CD8-positive, alpha-beta memory T cell (primary cell): ENCODE results near the gene GNAQ. TPM values are rescaled to one million over a fixed set of nuclear protein-coding genes. Genes with fewer than 3 reads are reported as not detected.

Source experiments
- CTCF ChIA-PET: fragments of 350-600 bp; sonication (Branson Sonifier 250); formaldehyde crosslinking; loops from one replicate; lab custom pipeline; 2021; ENCODE audit warnings: antibody characterized with exemption; lab: Charles Lee
- POLR2A ChIA-PET: fragments of 350-600 bp; sonication (Branson Sonifier 250); formaldehyde crosslinking; loops from one replicate; lab custom pipeline; 2021; ENCODE audit warnings: antibody characterized with exemption; lab: Charles Lee
- DNase-seq, 5 donors: peaks; one replicate each; pipeline versions ENCODE4 v3.0.0 to v3.0.0-alpha.2; 2020 to 2022; ENCODE audit warnings: mixed read lengths in 1 of 5
- H3K27ac ChIP-seq: one replicate; pipeline ENCODE4 v1.7.0; 2013; ENCODE audit warnings: low read depth, mild to moderate bottlenecking, low read length, moderate library complexity
- H3K27me3 ChIP-seq: 2 replicates; pipeline ENCODE4 v1.7.0; 2013; ENCODE audit warnings: low read length, mild to moderate bottlenecking; ENCODE audit not compliant: insufficient read depth, poor library complexity, severe bottlenecking
- H3K36me3 ChIP-seq: 2 replicates; pipeline ENCODE4 v1.7.0; 2013; ENCODE audit warnings: mild to moderate bottlenecking, low read length, moderate library complexity; ENCODE audit not compliant: insufficient read depth
- H3K4me1 ChIP-seq: 2 replicates; pipeline ENCODE4 v1.7.0; 2013; ENCODE audit warnings: mild to moderate bottlenecking, low read length, moderate library complexity; ENCODE audit not compliant: insufficient read depth
- H3K4me3 ChIP-seq: 2 replicates; pipeline ENCODE4 v1.7.0; 2013; ENCODE audit warnings: mild to moderate bottlenecking, low read length
- H3K9me3 ChIP-seq: 2 replicates; pipeline ENCODE4 v1.7.0; 2013; ENCODE audit warnings: mild to moderate bottlenecking, low read length
- H3K27ac Mint-ChIP-seq, 8 donors: one replicate each; pipeline ENCODE4 v1.8.0; 2020 to 2021; ENCODE audit warnings: mixed read lengths in 8 of 8, mild to moderate bottlenecking in 6 of 8, inconsistent platforms in 3 of 8, moderate library complexity in 3 of 8
- H3K27me3 Mint-ChIP-seq, 2 donors: one replicate each; pipeline ENCODE4 v1.8.0; 2020 to 2021; ENCODE audit warnings: mixed read lengths in 2 of 2, mild to moderate bottlenecking in 1 of 2, moderate library complexity in 1 of 2
- H3K36me3 Mint-ChIP-seq, 3 donors: one replicate each; pipeline ENCODE4 v1.8.0; 2020 to 2021; ENCODE audit warnings: mixed read lengths in 3 of 3, inconsistent platforms in 1 of 3, mild to moderate bottlenecking in 1 of 3
- H3K4me1 Mint-ChIP-seq, 3 donors: one replicate each; pipeline ENCODE4 v1.8.0; 2020 to 2021; ENCODE audit warnings: mixed read lengths in 3 of 3, inconsistent platforms in 1 of 3, mild to moderate bottlenecking in 1 of 3
- H3K4me3 Mint-ChIP-seq, 7 donors: one replicate each; pipeline ENCODE4 v1.8.0; 2020 to 2021; ENCODE audit warnings: mixed read lengths in 7 of 7, mild to moderate bottlenecking in 6 of 7, moderate library complexity in 4 of 7, inconsistent platforms in 2 of 7
- H3K9me3 Mint-ChIP-seq, 5 donors: one replicate each; pipeline ENCODE4 v1.8.0; 2020 to 2022; ENCODE audit warnings: mixed read lengths in 5 of 5, mild to moderate bottlenecking in 3 of 5, moderate library complexity in 2 of 5, inconsistent platforms in 1 of 5
- polyA plus RNA-seq: library from polyadenylated mRNA; unstranded; fragments of 300-500 nt; fragmentation: Illumina TruSeq; gene quantifications from one replicate; pipeline ENCODE4 v1.2.3, GENCODE V29; 2021
- total RNA-seq, 2 experiments: library from RNA; stranded (reverse); gene quantifications; one replicate each; pipeline ENCODE4 v1.2.3, GENCODE V29; 2021

Gene GNAQ
- total and polyA plus RNA-seq, 3 experiments from 2014 or later: 7.5 to 19.8 (median 17.1) TPM

GRCh38 chr9:77773381-77773780, 258.2 kb downstream of the GNAQ start:
- POLR2A ChIA-PET: no interaction called here
- Mint-ChIP-seq H3K27ac (no peak overlapping the region), H3K4me3 (no peak overlapping the region), H3K36me3 (peaks cover 5 to 15% (median 12%) of the 10 kb centered on the region in 3 donors), H3K27me3 (no peaks in the 10 kb centered on the region), H3K4me1 (peaks cover 3 to 13% (median 6%) of the 10 kb centered on the region in 3 donors), H3K9me3 (peaks cover 0 to 5% (median 2%) of the 10 kb centered on the region in 5 donors)
- H3K36me3 ChIP-seq: no peaks in the 10 kb centered on the region
- no peaks in the 10 kb centered on the region for H3K27me3 ChIP-seq
- H3K4me3 ChIP-seq: no peak overlapping the region
- H3K27ac ChIP-seq: no peak overlapping the region
- DNase-seq: no peak
- CTCF ChIA-PET: no interaction called here
- no peaks in the 10 kb centered on the region for H3K9me3 ChIP-seq
- no peaks in the 10 kb centered on the region for H3K4me1 ChIP-seq

- CTCF ChIA-PET: no interaction called here
- H3K27ac ChIP-seq: no peak overlapping the region
- H3K4me1 ChIP-seq: no peaks in the 10 kb centered on the region
- POLR2A ChIA-PET: no interaction called here
- H3K4me3 Mint-ChIP-seq: no peak overlapping the region
- H3K27ac Mint-ChIP-seq: peak overlapping the region in 1 of 8 donors; percentile 5
- no peak for DNase-seq
- H3K36me3 ChIP-seq: no peaks in the 10 kb centered on the region
- H3K4me3 ChIP-seq: no peak overlapping the region
- H3K9me3 ChIP-seq: no peaks in the 10 kb centered on the region
- H3K4me1 Mint-ChIP-seq: peaks cover 0 to 9% (median 3%) of the 10 kb centered on the region in 3 donors
- H3K27me3 ChIP-seq: no peaks in the 10 kb centered on the region
- H3K27me3 Mint-ChIP-seq: no peaks in the 10 kb centered on the region
- H3K36me3 Mint-ChIP-seq: peaks cover 5 to 12% (median 12%) of the 10 kb centered on the region in 3 donors
- H3K9me3 Mint-ChIP-seq: peaks cover 0 to 2% (median 0%) of the 10 kb centered on the region in 5 donors
Observed at GRCh38 chr9:77772646-77773045, 259.0 kb downstream of the GNAQ start.

- no peaks in the 10 kb centered on the region for H3K9me3 ChIP-seq
- H3K4me3 ChIP-seq: no peak overlapping the region
- no peak for DNase-seq
- Mint-ChIP-seq H3K4me3 (no peak overlapping the region), H3K36me3 (peaks cover 2 to 11% (median 2%) of the 10 kb centered on the region in 3 donors), H3K27me3 (no peaks in the 10 kb centered on the region), H3K4me1 (peaks cover 0 to 7% (median 3%) of the 10 kb centered on the region in 3 donors), H3K9me3 (no peaks in the 10 kb centered on the region), H3K27ac (peak overlapping the region in 1 of 8 donors; percentile 12)
- POLR2A ChIA-PET: no interaction called here
- no peaks in the 10 kb centered on the region for H3K27me3 ChIP-seq
- H3K27ac ChIP-seq: no peak overlapping the region
- H3K36me3 ChIP-seq: no peaks in the 10 kb centered on the region
- no peaks in the 10 kb centered on the region for H3K4me1 ChIP-seq
- CTCF ChIA-PET: no interaction called here
Observed at GRCh38 chr9:77771171-77771570, 260.4 kb downstream of the GNAQ start.

GRCh38 chr9:77770340-77770739, 261.3 kb downstream of the GNAQ start:
- H3K27me3 ChIP-seq: no peaks in the 10 kb centered on the region
- no peaks in the 10 kb centered on the region for H3K36me3 ChIP-seq
- Mint-ChIP-seq H3K36me3 (peaks cover 0 to 11% (median 2%) of the 10 kb centered on the region in 3 donors), H3K27me3 (no peaks in the 10 kb centered on the region), H3K4me1 (peaks cover 4 to 6% (median 4%) of the 10 kb centered on the region in 3 donors), H3K9me3 (peaks cover 0 to 5% (median 0%) of the 10 kb centered on the region in 5 donors), H3K27ac (peak overlapping the region in 1 of 8 donors; percentile 29), H3K4me3 (no peak overlapping the region)
- no peak overlapping the region for H3K27ac ChIP-seq
- ChIA-PET POLR2A (no interaction called here), CTCF (no interaction called here)
- no peaks in the 10 kb centered on the region for H3K9me3 ChIP-seq
- H3K4me1 ChIP-seq: no peaks in the 10 kb centered on the region
- no peak for DNase-seq
- no peak overlapping the region for H3K4me3 ChIP-seq

- no peak for DNase-seq
- Histone ChIP-seq H3K4me1 (no peaks in the 10 kb centered on the region), H3K4me3 (no peak overlapping the region), H3K9me3 (no peaks in the 10 kb centered on the region), H3K36me3 (no peaks in the 10 kb centered on the region), H3K27me3 (no peaks in the 10 kb centered on the region), H3K27ac (no peak overlapping the region)
- no peak overlapping the region for H3K27ac Mint-ChIP-seq
- no peaks in the 10 kb centered on the region for H3K27me3 Mint-ChIP-seq
- no peak overlapping the region for H3K4me3 Mint-ChIP-seq
- peaks cover 0 to 12% (median 2%) of the 10 kb centered on the region in 3 donors for H3K36me3 Mint-ChIP-seq
- ChIA-PET POLR2A (no interaction called here), CTCF (no interaction called here)
- H3K4me1 Mint-ChIP-seq: peaks cover 4 to 7% (median 4%) of the 10 kb centered on the region in 3 donors
- H3K9me3 Mint-ChIP-seq: peaks cover 0 to 5% (median 0%) of the 10 kb centered on the region in 5 donors
Observed at GRCh38 chr9:77769246-77769645, 262.4 kb downstream of the GNAQ start.

- Histone ChIP-seq H3K9me3 (no peaks in the 10 kb centered on the region), H3K36me3 (no peaks in the 10 kb centered on the region), H3K27ac (no peak overlapping the region), H3K4me1 (no peaks in the 10 kb centered on the region), H3K4me3 (no peak overlapping the region), H3K27me3 (no peaks in the 10 kb centered on the region)
- POLR2A ChIA-PET: no interaction called here
- H3K27ac Mint-ChIP-seq: no peak overlapping the region
- H3K4me3 Mint-ChIP-seq: no peak overlapping the region
- peaks cover 0 to 5% (median 0%) of the 10 kb centered on the region in 5 donors for H3K9me3 Mint-ChIP-seq
- H3K4me1 Mint-ChIP-seq: peaks cover 0 to 7% (median 4%) of the 10 kb centered on the region in 3 donors
- peaks cover 0 to 5% (median 2%) of the 10 kb centered on the region in 3 donors for H3K36me3 Mint-ChIP-seq
- DNase-seq: no peak
- CTCF ChIA-PET: no interaction called here
- H3K27me3 Mint-ChIP-seq: no peaks in the 10 kb centered on the region
Observed at GRCh38 chr9:77766587-77766986, 265.0 kb downstream of the GNAQ start.

- peaks cover 0 to 5% (median 2%) of the 10 kb centered on the region in 3 donors for H3K36me3 Mint-ChIP-seq
- H3K27ac Mint-ChIP-seq: no peak overlapping the region
- Histone ChIP-seq H3K4me3 (no peak overlapping the region), H3K27ac (no peak overlapping the region), H3K9me3 (no peaks in the 10 kb centered on the region), H3K36me3 (no peaks in the 10 kb centered on the region), H3K4me1 (no peaks in the 10 kb centered on the region), H3K27me3 (no peaks in the 10 kb centered on the region)
- peaks cover 0 to 5% (median 0%) of the 10 kb centered on the region in 5 donors for H3K9me3 Mint-ChIP-seq
- ChIA-PET POLR2A (no interaction called here), CTCF (no interaction called here)
- H3K4me1 Mint-ChIP-seq: peaks cover 0 to 5% (median 4%) of the 10 kb centered on the region in 3 donors
- DNase-seq: no peak
- no peaks in the 10 kb centered on the region for H3K27me3 Mint-ChIP-seq
- H3K4me3 Mint-ChIP-seq: no peak overlapping the region
Observed at GRCh38 chr9:77765781-77766259, 265.8 kb downstream of the GNAQ start.

GRCh38 chr9:77764894-77765780, 266.5 kb downstream of the GNAQ start:
- Mint-ChIP-seq H3K27ac (no peak overlapping the region), H3K4me3 (no peak overlapping the region), H3K27me3 (no peaks in the 10 kb centered on the region), H3K4me1 (peaks cover 0 to 5% (median 4%) of the 10 kb centered on the region in 3 donors), H3K9me3 (peaks cover 0 to 5% (median 0%) of the 10 kb centered on the region in 5 donors), H3K36me3 (peaks cover 0 to 3% (median under 1%) of the 10 kb centered on the region in 3 donors)
- ChIA-PET POLR2A (no interaction called here), CTCF (no interaction called here)
- Histone ChIP-seq H3K27me3 (no peaks in the 10 kb centered on the region), H3K36me3 (no peaks in the 10 kb centered on the region), H3K4me3 (no peak overlapping the region), H3K4me1 (no peaks in the 10 kb centered on the region), H3K9me3 (no peaks in the 10 kb centered on the region), H3K27ac (no peak overlapping the region)
- no peak for DNase-seq
